HEK293 (cell line): ENCODE results near the gene DEFB131B.

Experiments
- ATF2 ChIP-seq: fragments of 450-650 bp; formaldehyde crosslinking; IDR thresholded peaks from 2 replicates; pipeline ENCODE4 v1.5.1; 2016; ENCODE audit warnings: missing biosample characterization, missing genetic modification characterization, low read depth
- BCL6B ChIP-seq: fragments of 450-650 bp; formaldehyde crosslinking; IDR thresholded peaks from 2 replicates; pipeline ENCODE4 v1.5.1; 2017; ENCODE audit warnings: missing biosample characterization, missing genetic modification characterization
- FEZF1 ChIP-seq: fragments of 450-650 bp; formaldehyde crosslinking; IDR thresholded peaks from 2 replicates; pipeline ENCODE4 v1.5.1; 2016; ENCODE audit warnings: missing biosample characterization, missing genetic modification characterization
- IKZF3 ChIP-seq: fragments of 450-650 bp; IDR thresholded peaks from 2 replicates; pipeline ENCODE4 v1.5.0; 2018; ENCODE audit warnings: missing biosample characterization, mild to moderate bottlenecking, missing genetic modification characterization, moderate library complexity
- KLF10 ChIP-seq: fragments of 450-650 bp; IDR thresholded peaks from 2 replicates; pipeline ENCODE4 v1.5.1; 2018; ENCODE audit warnings: missing biosample characterization, mild to moderate bottlenecking, missing genetic modification characterization
- KLF16 ChIP-seq: fragments of 450-650 bp; formaldehyde crosslinking; IDR thresholded peaks from 2 replicates; pipeline ENCODE4 v1.5.1; 2017; ENCODE audit warnings: missing biosample characterization, missing genetic modification characterization
- PATZ1 ChIP-seq: fragments of 450-650 bp; formaldehyde crosslinking; IDR thresholded peaks from 2 replicates; pipeline ENCODE4 v1.5.1; 2016; ENCODE audit warnings: missing biosample characterization, missing genetic modification characterization
- SCRT1 ChIP-seq: fragments of 450-650 bp; formaldehyde crosslinking; IDR thresholded peaks from 2 replicates; pipeline ENCODE4 v1.5.1; 2016; ENCODE audit warnings: missing biosample characterization, missing genetic modification characterization, borderline replicate concordance
- SCRT2 ChIP-seq: fragments of 450-650 bp; formaldehyde crosslinking; IDR thresholded peaks from 2 replicates; pipeline ENCODE4 v1.5.1; 2016; ENCODE audit warnings: missing biosample characterization, missing genetic modification characterization
- YY2 ChIP-seq: fragments of 450-650 bp; formaldehyde crosslinking; IDR thresholded peaks from 2 replicates; pipeline ENCODE4 v1.5.1; 2016; ENCODE audit warnings: missing biosample characterization, missing genetic modification characterization
- ZEB2 ChIP-seq: fragments of 450-650 bp; formaldehyde crosslinking; IDR thresholded peaks from 2 replicates; pipeline ENCODE4 v1.5.1; 2016; ENCODE audit warnings: missing biosample characterization, missing genetic modification characterization
- ZNF112 ChIP-seq: fragments of 450-650 bp; formaldehyde crosslinking; IDR thresholded peaks from 2 replicates; pipeline ENCODE4 v1.5.0; 2017; ENCODE audit warnings: missing biosample characterization, missing genetic modification characterization
- ZNF133 ChIP-seq: fragments of 450-650 bp; formaldehyde crosslinking; IDR thresholded peaks from 2 replicates; pipeline ENCODE4 v1.5.1; 2016; ENCODE audit warnings: missing biosample characterization, missing genetic modification characterization
- ZNF26 ChIP-seq: fragments of 450-650 bp; formaldehyde crosslinking; IDR thresholded peaks from 2 replicates; pipeline ENCODE4 v1.5.1; 2016; ENCODE audit warnings: missing biosample characterization, missing genetic modification characterization
- ZNF292 ChIP-seq: fragments of 450-650 bp; formaldehyde crosslinking; IDR thresholded peaks from 2 replicates; pipeline ENCODE4 v1.5.1; 2016; ENCODE audit warnings: low read depth, missing biosample characterization, missing genetic modification characterization, borderline replicate concordance
- ZNF302 ChIP-seq: fragments of 450-650 bp; formaldehyde crosslinking; IDR thresholded peaks from 2 replicates; pipeline ENCODE4 v1.5.1; 2016; ENCODE audit warnings: missing biosample characterization, missing genetic modification characterization, low read depth
- ZNF335 ChIP-seq: fragments of 450-650 bp; formaldehyde crosslinking; conservative IDR thresholded peaks from 2 replicates; pipeline ENCODE4 v1.5.1; 2016; ENCODE audit warnings: missing biosample characterization, missing genetic modification characterization
- ZNF398 ChIP-seq: fragments of 450-650 bp; formaldehyde crosslinking; IDR thresholded peaks from 2 replicates; pipeline ENCODE4 v1.5.1; 2017; ENCODE audit warnings: missing biosample characterization, missing genetic modification characterization
- ZNF423 ChIP-seq: fragments of 450-650 bp; formaldehyde crosslinking; IDR thresholded peaks from 2 replicates; pipeline ENCODE4 v1.5.1; 2016; ENCODE audit warnings: missing biosample characterization, missing genetic modification characterization
- ZNF488 ChIP-seq: fragments of 450-650 bp; formaldehyde crosslinking; IDR thresholded peaks from 2 replicates; pipeline ENCODE4 v1.5.1; 2016; ENCODE audit warnings: missing biosample characterization, missing genetic modification characterization
- ZNF513 ChIP-seq: fragments of 450-650 bp; IDR thresholded peaks from 2 replicates; pipeline ENCODE4 v1.5.1; 2018; ENCODE audit warnings: missing biosample characterization, missing genetic modification characterization
- ZNF529 ChIP-seq: fragments of 450-650 bp; formaldehyde crosslinking; IDR thresholded peaks from 2 replicates; pipeline ENCODE4 v1.5.1; 2017; ENCODE audit warnings: missing genetic modification characterization, missing biosample characterization; ENCODE audit not compliant: insufficient replicate concordance
- ZNF580 ChIP-seq: fragments of 450-650 bp; formaldehyde crosslinking; IDR thresholded peaks from 2 replicates; pipeline ENCODE4 v1.5.1; 2016; ENCODE audit warnings: missing biosample characterization, missing genetic modification characterization
- ZNF600 ChIP-seq: fragments of 450-650 bp; formaldehyde crosslinking; IDR thresholded peaks from 2 replicates; pipeline ENCODE4 v1.5.1; 2016; ENCODE audit warnings: missing biosample characterization, missing genetic modification characterization
- ZNF658 ChIP-seq: fragments of 450-650 bp; formaldehyde crosslinking; IDR thresholded peaks from 2 replicates; pipeline ENCODE4; 2016; ENCODE audit warnings: missing biosample characterization, missing genetic modification characterization
- ZNF747 ChIP-seq: fragments of 450-650 bp; formaldehyde crosslinking; IDR thresholded peaks from 2 replicates; pipeline ENCODE4 v1.5.1; 2016; ENCODE audit warnings: missing biosample characterization, missing genetic modification characterization
- ZNF792 ChIP-seq: fragments of 450-650 bp; formaldehyde crosslinking; IDR thresholded peaks from 2 replicates; pipeline ENCODE4 v1.5.1; 2016; ENCODE audit warnings: missing biosample characterization, missing genetic modification characterization
- ZNF837 ChIP-seq: fragments of 450-650 bp; formaldehyde crosslinking; IDR thresholded peaks from 2 replicates; pipeline ENCODE4 v1.5.1; 2016; ENCODE audit warnings: missing biosample characterization, missing genetic modification characterization
- ZSCAN16 ChIP-seq: fragments of 450-650 bp; formaldehyde crosslinking; IDR thresholded peaks from 2 replicates; pipeline ENCODE4 v1.5.1; 2016; ENCODE audit warnings: missing biosample characterization, missing genetic modification characterization
- ZSCAN30 ChIP-seq: fragments of 450-650 bp; IDR thresholded peaks from 2 replicates; pipeline ENCODE4 v1.5.1; 2018; ENCODE audit warnings: missing biosample characterization, mild to moderate bottlenecking, missing genetic modification characterization, moderate library complexity

DEFB131B gene

GRCh38 chr11:71928737-71929443 is 50.6 kb downstream of the DEFB131B start, which contains the start of gene RNF121 (continued):
- TF ChIP-seq ATF2 (tag by site-specific recombination) = no peak
- TF ChIP-seq ZNF529 (tag by site-specific recombination) = no peak
- TF ChIP-seq ZNF792 = no peak
- no peak for TF ChIP-seq ZSCAN16
- TF ChIP-seq ZNF335 (tag by site-specific recombination) = peak; percentile 96
- no peak for TF ChIP-seq ZNF580 (tag by site-specific recombination)
- TF ChIP-seq KLF10 = peak; percentile 54
- peak; percentile 96 for TF ChIP-seq YY2 (tag by site-specific recombination)
- peak; percentile 56 for TF ChIP-seq KLF16
- 0 out of 2 replicates have a peak, but pooled peaks have one; percentile 24 for TF ChIP-seq FEZF1 (tag by site-specific recombination)
- no peak for TF ChIP-seq ZNF513
- 0 out of 2 replicates have a peak, but pooled peaks have one; percentile 13 for TF ChIP-seq ZNF600
- no peak for TF ChIP-seq IKZF3 (tag by site-specific recombination)
- TF ChIP-seq SCRT2 (tag by site-specific recombination) = peak; percentile 80
- peak; percentile 84 for TF ChIP-seq PATZ1 (tag by site-specific recombination)
- TF ChIP-seq ZNF302 (tag by site-specific recombination) = no peak
- TF ChIP-seq ZNF133 (tag by site-specific recombination) = no peak
- TF ChIP-seq SCRT1 (tag by site-specific recombination) = no peak
- 0 out of 2 replicates have a peak, but pooled peaks have one; percentile 12 for TF ChIP-seq ZEB2 (tag by site-specific recombination)
- peak; percentile 95 for TF ChIP-seq ZNF398 (tag by site-specific recombination)
- no peak for TF ChIP-seq ZNF112 (tag by site-specific recombination)
- TF ChIP-seq ZNF747 = no peak
- TF ChIP-seq ZNF837 = no peak
- TF ChIP-seq ZNF488 (tag by site-specific recombination) = no peak
- TF ChIP-seq ZNF423 = no peak
- no peak for TF ChIP-seq ZNF26
- TF ChIP-seq BCL6B = no peak
- TF ChIP-seq ZNF658 (tag by site-specific recombination) = no peak
- no peak for TF ChIP-seq ZNF292 (tag by site-specific recombination)
- no peak for TF ChIP-seq ZSCAN30 (tag by site-specific recombination)
